ENCODE results near the gene PLEKHM3.

Gene PLEKHM3

DNA sequence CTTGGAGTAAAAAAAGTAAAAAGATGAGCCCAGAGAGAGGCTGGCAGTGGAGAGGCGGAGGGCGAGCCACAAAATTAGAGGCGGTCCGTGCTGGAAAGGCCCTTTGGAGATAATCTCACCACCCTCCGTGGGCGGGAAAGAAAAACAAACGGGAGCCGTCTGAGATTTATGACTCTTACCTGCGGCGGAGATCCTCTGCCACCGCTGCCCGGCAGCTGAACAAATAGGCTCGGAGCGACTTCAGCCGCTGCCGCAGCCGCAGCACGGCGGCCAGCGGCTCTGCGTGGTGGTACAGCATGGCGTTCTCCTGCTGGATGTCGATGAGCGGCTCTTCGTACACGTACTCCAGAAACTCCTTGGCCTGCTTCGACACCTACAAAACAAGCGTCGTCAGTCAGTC, 94.6 kb downstream of the PLEKHM3 start (continued):
- TF ChIP-seq, protein P1, sequence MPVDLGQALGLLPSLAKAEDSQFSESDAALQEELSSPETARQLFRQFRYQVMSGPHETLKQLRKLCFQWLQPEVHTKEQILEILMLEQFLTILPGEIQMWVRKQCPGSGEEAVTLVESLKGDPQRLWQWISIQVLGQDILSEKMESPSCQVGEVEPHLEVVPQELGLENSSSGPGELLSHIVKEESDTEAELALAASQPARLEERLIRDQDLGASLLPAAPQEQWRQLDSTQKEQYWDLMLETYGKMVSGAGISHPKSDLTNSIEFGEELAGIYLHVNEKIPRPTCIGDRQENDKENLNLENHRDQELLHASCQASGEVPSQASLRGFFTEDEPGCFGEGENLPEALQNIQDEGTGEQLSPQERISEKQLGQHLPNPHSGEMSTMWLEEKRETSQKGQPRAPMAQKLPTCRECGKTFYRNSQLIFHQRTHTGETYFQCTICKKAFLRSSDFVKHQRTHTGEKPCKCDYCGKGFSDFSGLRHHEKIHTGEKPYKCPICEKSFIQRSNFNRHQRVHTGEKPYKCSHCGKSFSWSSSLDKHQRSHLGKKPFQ (tag by site-specific recombination; IDR thresholded peaks at IDR 0.05) = 0 out of 2 replicates have a peak, but pooled peaks have one; percentile 40
- TF ChIP-seq EGR2 (tag by site-specific recombination; IDR thresholded peaks at IDR 0.05; ENCODE audit: low read depth) = peak; percentile 67
- TF ChIP-seq, protein P2, sequence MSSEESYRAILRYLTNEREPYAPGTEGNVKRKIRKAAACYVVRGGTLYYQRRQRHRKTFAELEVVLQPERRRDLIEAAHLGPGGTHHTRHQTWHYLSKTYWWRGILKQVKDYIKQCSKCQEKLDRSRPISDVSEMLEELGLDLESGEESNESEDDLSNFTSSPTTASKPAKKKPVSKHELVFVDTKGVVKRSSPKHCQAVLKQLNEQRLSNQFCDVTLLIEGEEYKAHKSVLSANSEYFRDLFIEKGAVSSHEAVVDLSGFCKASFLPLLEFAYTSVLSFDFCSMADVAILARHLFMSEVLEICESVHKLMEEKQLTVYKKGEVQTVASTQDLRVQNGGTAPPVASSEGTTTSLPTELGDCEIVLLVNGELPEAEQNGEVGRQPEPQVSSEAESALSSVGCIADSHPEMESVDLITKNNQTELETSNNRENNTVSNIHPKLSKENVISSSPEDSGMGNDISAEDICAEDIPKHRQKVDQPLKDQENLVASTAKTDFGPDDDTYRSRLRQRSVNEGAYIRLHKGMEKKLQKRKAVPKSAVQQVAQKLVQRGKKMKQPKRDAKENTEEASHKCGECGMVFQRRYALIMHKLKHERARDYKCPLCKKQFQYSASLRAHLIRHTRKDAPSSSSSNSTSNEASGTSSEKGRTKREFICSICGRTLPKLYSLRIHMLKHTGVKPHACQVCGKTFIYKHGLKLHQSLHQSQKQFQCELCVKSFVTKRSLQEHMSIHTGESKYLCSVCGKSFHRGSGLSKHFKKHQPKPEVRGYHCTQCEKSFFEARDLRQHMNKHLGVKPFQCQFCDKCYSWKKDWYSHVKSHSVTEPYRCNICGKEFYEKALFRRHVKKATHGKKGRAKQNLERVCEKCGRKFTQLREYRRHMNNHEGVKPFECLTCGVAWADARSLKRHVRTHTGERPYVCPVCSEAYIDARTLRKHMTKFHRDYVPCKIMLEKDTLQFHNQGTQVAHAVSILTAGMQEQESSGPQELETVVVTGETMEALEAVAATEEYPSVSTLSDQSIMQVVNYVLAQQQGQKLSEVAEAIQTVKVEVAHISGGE (tag by site-specific recombination; conservative IDR thresholded peaks at IDR 0.05; ENCODE audit: low read depth) = no peak
- TF ChIP-seq, protein P3, sequence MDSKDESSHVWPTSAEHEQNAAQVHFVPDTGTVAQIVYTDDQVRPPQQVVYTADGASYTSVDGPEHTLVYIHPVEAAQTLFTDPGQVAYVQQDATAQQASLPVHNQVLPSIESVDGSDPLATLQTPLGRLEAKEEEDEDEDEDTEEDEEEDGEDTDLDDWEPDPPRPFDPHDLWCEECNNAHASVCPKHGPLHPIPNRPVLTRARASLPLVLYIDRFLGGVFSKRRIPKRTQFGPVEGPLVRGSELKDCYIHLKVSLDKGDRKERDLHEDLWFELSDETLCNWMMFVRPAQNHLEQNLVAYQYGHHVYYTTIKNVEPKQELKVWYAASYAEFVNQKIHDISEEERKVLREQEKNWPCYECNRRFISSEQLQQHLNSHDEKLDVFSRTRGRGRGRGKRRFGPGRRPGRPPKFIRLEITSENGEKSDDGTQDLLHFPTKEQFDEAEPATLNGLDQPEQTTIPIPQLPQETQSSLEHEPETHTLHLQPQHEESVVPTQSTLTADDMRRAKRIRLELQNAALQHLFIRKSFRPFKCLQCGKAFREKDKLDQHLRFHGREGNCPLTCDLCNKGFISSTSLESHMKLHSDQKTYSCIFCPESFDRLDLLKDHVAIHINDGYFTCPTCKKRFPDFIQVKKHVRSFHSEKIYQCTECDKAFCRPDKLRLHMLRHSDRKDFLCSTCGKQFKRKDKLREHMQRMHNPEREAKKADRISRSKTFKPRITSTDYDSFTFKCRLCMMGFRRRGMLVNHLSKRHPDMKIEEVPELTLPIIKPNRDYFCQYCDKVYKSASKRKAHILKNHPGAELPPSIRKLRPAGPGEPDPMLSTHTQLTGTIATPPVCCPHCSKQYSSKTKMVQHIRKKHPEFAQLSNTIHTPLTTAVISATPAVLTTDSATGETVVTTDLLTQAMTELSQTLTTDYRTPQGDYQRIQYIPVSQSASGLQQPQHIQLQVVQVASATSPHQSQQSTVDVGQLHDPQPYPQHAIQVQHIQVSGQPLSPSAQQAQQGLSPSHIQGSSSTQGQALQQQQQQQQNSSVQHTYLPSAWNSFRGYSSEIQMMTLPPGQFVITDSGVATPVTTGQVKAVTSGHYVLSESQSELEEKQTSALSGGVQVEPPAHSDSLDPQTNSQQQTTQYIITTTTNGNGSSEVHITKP (tag by site-specific recombination; IDR thresholded peaks at IDR 0.05) = no peak
- TF ChIP-seq SETDB1 (IDR thresholded peaks at IDR 0.05; ENCODE audit: insufficient read length, low read length) = no peak
- TF ChIP-seq CTCF (tag by site-specific recombination; IDR thresholded peaks at IDR 0.05) = no peak
- TF ChIP-seq SALL2 (tag by site-specific recombination; IDR thresholded peaks at IDR 0.05; ENCODE audit: borderline replicate concordance) = no peak
- TF ChIP-seq, protein P4, sequence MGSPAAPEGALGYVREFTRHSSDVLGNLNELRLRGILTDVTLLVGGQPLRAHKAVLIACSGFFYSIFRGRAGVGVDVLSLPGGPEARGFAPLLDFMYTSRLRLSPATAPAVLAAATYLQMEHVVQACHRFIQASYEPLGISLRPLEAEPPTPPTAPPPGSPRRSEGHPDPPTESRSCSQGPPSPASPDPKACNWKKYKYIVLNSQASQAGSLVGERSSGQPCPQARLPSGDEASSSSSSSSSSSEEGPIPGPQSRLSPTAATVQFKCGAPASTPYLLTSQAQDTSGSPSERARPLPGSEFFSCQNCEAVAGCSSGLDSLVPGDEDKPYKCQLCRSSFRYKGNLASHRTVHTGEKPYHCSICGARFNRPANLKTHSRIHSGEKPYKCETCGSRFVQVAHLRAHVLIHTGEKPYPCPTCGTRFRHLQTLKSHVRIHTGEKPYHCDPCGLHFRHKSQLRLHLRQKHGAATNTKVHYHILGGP (tag by site-specific recombination; IDR thresholded peaks at IDR 0.05) = no peak
- TF ChIP-seq ZNF169 (tag by site-specific recombination; IDR thresholded peaks at IDR 0.05) = no peak
- no peak for TF ChIP-seq GLI2 (tag by site-specific recombination; IDR thresholded peaks at IDR 0.05; ENCODE audit: borderline replicate concordance, low read depth)
- peak; percentile 85 for TF ChIP-seq TCF7L2 (IDR thresholded peaks at IDR 0.05; ENCODE audit: borderline replicate concordance, low read depth, low read length)
- TF ChIP-seq GLIS2 (tag by site-specific recombination; IDR thresholded peaks at IDR 0.05) = no peak
- TF ChIP-seq KLF17 (tag by site-specific recombination; IDR thresholded peaks at IDR 0.05) = peak; percentile 38; the same call in 1 of the 2 replicates
- no peak for TF ChIP-seq ZNF501 (tag by site-specific recombination; IDR thresholded peaks at IDR 0.05)
- no peak for TF ChIP-seq GLI4 (tag by site-specific recombination; IDR thresholded peaks at IDR 0.05)
- no peak for TF ChIP-seq ZNF514 (tag by site-specific recombination; IDR thresholded peaks at IDR 0.05)
- no peak for TF ChIP-seq ZNF76 (tag by site-specific recombination; IDR thresholded peaks at IDR 0.05; ENCODE audit: borderline replicate concordance, low read depth)
- TF ChIP-seq ZNF155 (tag by site-specific recombination; IDR thresholded peaks at IDR 0.05) = no peak
- TF ChIP-seq, protein P5, sequence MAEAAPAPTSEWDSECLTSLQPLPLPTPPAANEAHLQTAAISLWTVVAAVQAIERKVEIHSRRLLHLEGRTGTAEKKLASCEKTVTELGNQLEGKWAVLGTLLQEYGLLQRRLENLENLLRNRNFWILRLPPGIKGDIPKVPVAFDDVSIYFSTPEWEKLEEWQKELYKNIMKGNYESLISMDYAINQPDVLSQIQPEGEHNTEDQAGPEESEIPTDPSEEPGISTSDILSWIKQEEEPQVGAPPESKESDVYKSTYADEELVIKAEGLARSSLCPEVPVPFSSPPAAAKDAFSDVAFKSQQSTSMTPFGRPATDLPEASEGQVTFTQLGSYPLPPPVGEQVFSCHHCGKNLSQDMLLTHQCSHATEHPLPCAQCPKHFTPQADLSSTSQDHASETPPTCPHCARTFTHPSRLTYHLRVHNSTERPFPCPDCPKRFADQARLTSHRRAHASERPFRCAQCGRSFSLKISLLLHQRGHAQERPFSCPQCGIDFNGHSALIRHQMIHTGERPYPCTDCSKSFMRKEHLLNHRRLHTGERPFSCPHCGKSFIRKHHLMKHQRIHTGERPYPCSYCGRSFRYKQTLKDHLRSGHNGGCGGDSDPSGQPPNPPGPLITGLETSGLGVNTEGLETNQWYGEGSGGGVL (tag by site-specific recombination; IDR thresholded peaks at IDR 0.05) = 0 out of 2 replicates have a peak, but pooled peaks have one; percentile 12
- TF ChIP-seq ZNF184 (tag by site-specific recombination; IDR thresholded peaks at IDR 0.05) = no peak
- no peak for TF ChIP-seq ZNF529 (tag by site-specific recombination; IDR thresholded peaks at IDR 0.05; ENCODE audit: insufficient replicate concordance)
- TF ChIP-seq ZNF704 (tag by site-specific recombination; IDR thresholded peaks at IDR 0.05) = no peak
- no peak for TF ChIP-seq ZNF174 (tag by site-specific recombination; IDR thresholded peaks at IDR 0.05)
- no peak for TF ChIP-seq MZF1 (tag by site-specific recombination; IDR thresholded peaks at IDR 0.05; ENCODE audit: borderline replicate concordance)
